Fibroblast of peridontal ligament (primary cell): ENCODE data around the gene MEIS1.
"Not testable (repeated sequence)": the region's sequence is repeated elsewhere in the genome, so short reads cannot be mapped to it uniquely, and the experiment has no call there.

Experiments
- DNase-seq: peaks from one replicate; pipeline ENCODE4 v3.0.0-alpha.2; 2010; ENCODE audit errors: extremely low read depth

The MEIS1 gene

DNA sequence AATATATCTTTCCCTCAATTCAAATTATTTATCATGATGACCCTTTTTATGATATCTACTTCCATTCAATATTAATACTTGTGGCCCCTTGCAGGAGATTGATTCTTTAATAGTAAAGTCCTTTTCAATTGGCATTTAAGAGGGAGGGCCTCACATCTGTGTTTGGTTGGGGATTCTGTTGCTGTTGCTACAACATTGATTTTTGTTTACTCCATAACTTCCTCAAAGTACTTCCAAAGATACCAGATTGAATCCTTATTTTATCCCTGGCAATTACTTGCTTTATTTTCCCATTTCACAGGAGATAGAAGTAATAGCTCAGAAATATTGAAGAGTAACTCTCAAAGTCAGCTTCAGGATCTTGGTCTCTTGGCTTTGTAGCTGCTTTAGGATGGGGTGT lies 32.8 kb downstream of the MEIS1 start:
- DNase-seq = no peak

DNA sequence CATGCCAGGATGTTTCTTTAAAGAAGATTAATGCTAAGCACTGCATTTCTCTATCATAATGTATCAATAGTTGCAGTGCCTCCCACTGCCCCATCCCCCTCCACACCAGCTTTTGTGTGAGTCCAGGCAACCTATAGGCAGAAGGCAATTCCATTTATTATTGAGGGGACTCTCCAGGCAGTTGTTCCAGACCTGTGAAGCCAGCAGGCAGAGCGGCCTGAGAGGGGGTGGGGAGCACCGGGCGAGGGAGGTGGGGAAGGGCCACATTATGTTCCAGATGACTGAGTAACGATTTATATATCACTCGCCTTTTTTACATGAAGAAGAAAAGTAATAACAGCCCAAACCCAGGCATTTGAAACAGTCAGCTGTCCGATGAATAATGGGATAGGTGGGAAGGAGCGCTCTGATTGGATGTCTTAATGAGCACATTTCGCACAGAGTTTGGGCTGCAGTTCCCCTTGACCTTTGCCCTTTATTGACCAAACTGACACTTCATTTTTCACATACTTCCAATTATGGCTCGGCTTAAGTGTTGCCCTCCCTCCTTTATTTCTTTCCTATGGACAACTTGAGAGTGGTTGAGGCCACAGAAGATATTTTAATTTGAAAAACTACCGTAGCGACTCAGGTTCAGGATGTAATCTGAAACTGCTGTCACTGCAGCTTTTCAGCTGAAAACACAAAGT lies 34.4 kb downstream of the MEIS1 start:
- no peak for DNase-seq

DNA sequence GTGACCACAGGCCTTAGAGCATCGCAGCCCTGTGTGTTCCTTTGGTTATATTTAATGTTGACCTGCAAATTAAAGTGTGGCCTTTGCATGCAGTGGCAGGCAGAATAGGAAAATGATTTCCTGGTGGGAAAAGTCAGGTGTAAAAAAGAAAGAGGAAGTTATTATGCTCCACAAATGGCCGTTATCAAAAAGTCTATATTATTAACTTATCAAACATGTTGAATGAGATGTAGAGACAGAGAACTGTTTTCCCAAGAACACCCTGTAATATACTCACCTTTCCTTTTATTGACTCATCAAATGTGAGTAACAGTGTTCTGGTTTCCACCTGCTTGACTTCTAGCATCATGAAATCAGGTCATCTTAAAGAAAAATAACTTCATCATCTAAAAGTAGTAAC lies 35.3 kb downstream of the MEIS1 start:
- DNase-seq = no peak

DNA sequence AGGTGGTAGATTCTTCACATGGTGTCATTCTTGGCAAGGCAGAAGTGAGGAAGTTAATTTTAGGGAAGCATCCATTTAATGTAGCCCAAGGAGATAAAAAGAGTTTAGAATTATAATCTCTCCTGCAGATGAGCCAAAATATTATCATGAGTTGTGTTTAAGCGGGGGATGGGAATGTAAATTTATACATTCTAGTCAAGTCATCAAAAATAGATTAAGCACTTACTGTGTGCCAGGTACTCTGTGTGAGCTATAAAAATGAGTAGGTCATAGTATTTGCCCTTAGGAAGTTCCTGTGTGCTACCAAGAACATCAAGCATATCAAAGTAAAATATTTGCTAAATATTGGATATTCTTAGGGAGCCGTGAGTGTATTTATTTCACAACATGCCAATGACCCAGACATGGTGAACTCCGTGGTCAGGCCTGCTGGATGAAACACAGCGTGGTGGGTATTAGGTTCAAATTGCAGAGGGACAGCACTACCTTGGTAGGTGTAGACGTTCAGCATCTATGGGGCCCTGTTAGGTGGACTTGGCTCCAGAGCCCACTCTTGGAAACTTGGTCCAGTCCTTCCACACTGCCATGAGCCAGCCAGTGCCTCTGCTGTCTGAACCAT lies 37.4 kb downstream of the MEIS1 start:
- DNase-seq = no peak

DNA sequence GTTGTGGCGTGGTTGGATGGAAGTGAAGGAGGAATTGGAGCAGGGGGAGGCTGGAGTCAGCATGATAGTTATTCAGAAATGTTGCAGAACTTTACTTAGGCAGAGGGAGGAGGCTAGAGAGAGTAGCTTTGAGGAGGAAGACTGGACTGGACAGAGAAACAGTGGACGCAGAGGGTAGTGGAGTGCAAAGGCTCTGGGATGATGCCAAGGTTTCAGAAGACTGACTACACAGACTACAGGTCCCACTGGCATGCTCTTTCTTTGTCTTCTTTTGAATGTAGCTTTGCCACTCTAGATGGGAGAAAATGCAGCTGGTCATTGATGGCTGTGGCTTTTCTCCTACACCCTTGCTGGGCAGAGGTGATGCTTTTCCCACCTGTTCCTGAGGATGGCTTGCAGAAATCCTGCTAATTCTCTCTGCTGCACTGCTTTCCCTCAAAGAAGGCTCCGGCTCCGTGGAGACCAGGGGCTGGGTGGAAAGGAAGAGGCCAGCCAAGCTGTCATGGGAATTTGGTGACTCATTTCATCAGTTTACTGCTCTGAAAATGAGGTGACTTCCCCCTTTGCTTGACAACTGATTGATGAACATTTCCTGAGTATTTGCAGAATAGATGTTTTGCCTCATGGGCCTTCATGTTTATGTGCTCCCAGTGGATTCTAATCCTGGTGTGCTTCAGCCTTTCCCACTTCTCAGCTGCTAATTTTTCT lies 42.4 kb downstream of the MEIS1 start:
- DNase-seq = no peak

DNA sequence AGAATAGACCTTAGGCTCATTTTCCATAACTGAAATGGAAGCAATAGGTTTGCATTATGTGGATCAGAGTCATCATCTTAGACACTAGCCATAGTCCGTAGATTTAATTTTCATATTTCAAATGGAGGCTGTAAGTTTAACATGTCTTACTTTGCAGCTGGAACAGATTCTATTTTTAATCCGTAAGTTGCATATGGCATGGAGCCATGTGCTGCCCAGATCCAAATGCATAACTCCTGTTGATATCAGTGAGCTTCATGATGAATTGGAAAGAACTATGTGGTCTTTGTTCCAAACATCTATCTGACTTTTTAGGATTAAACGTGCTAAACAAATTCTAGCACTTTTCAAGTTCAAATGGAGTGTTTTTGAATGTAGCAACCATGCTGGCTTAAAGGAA lies 43.4 kb downstream of the MEIS1 start:
- DNase-seq = no peak

DNA sequence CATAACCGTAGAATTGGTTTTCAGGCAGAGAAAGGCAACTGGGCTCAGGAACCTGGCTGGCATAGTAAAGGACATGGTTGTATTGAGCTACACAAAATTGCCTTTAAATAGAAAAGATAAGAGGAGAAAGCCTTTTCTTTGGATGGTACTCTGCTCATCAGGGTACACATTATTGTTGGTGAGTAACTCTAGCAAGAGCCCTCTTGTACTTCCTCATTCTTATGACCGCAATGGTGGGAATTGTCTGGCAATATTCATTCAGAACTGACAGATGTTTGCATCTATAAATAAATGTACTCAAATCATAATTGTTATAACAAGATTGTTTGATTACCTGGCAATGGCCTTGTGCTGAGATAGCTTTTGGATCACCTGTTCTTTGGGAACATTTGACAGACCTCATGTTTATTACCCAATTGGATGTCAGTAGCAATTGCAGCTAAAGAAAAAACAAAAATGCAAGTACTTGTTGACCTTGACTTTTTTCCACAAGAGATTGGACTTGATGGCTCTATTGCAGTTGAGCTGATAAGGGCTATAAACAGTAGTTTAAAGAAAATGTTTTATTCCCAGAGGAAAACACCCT lies 43.9 kb downstream of the MEIS1 start:
- no peak for DNase-seq

DNA sequence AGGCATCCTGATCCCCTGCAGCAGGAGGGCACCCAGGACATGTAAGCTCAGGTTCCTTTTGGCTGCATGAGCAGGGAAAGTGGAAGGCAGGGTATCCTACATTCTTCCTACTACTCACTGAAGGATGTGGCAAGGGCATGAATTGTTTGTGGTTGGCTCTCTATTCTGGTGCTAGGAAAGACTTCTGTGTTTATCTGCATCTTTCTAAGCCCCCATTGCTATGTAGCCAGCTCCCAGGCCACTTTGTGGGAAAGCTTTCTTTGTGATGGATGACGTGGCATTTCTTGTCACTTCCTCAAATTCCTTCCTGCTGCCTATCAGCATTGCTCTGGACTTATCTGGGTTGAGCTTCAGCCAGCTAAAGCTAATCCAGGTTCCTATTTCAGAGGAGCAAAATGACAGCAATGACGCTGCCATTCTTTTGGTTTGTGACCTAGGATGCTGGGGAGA lies 46.2 kb downstream of the MEIS1 start:
- DNase-seq = no peak

DNA sequence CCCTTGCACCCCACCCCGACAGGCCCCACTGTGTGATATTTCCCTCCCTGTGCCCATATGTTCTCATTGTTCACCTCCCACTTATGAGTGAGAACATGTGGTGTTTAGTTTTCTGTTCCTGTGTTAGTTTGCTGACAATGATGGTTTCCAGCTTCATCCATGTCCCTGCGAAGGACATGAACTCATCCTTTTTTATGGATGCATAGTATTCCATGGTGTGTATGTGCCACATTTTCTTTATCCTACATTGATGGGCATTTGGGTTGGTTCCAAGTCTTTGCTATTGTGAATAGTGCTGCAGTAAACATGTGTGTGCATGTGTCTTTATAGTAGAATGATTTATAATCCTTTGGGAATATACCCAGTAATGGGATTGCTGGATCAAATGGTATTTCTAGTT lies 50.3 kb downstream of the MEIS1 start:
- DNase-seq = not testable (repeated sequence)

DNA sequence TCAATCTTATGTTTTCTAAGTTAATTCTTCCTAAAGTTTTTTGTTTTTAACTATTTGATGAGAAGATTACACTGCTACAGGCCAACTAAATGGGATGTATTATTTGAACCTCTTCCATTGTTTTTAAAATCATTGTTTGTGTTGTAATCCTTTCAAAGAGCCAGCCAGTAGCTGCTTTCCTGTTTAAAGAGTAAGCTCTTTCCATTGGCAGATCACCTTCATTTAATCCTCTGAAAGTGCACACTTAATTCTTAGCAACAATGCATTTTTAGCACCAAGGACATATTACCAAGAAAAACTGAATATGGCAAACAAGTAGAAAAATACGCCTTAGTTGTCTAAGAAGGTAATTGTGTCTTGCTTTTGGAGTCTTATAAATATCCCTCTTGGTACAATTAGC lies 54.0 kb downstream of the MEIS1 start:
- no peak for DNase-seq

DNA sequence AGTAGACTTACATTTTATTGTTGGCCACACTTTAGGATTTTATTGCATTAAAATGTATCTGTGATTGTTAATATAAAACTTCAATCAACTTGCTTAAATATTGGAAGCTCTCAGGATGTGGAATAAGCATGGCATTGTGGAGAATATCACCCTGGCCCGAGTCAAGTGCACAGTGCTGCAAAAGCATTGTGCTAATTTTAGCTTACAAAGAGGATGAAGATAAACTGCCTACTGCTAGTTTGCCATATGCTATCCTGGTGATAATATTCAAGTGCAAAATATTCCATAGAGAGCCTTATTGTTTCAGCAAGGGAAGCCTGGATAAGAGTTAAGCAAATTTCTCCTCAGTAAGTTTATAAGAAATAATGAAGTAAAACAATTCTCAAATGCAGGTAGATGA lies 54.5 kb downstream of the MEIS1 start:
- DNase-seq = no peak

DNA sequence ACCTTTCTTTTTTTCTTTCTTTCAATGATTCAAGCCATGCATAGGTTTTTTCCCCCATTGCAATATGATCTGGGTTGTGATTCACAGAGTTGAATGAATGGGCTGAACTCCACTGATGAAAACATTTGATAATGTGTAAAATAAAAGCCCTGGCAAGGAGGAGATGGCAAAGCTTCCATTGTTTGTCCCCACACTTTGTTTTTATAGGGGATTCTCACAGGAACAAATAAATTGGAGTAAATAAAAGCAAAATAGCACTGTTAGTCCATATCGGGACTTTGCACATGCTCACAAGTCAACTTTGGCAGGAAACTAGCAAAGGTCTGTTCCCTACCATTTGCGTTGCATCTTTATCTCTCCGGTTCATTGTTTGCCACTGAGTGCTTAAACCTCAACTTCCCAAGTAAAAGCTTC lies 55.7 kb downstream of the MEIS1 start:
- no peak for DNase-seq

DNA sequence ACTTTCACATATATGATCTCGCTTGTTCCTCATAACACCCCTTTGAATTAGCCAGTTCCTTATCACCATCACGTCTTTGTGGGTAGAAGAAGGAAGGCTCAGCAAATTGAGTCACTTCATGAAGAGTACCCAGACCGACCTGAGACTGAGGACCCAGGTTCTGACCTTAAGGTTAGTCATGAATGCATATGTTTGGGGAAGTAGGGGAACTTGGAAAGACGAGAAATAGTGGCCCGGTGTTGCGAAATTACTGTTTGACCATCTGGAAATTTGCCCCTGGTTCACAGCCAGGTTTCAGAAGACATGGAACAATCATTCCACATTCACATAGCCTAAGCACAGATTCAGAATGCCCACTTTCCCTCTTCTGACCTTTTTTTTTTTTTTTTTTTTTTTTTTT lies 59.8 kb downstream of the MEIS1 start:
- DNase-seq = no peak

DNA sequence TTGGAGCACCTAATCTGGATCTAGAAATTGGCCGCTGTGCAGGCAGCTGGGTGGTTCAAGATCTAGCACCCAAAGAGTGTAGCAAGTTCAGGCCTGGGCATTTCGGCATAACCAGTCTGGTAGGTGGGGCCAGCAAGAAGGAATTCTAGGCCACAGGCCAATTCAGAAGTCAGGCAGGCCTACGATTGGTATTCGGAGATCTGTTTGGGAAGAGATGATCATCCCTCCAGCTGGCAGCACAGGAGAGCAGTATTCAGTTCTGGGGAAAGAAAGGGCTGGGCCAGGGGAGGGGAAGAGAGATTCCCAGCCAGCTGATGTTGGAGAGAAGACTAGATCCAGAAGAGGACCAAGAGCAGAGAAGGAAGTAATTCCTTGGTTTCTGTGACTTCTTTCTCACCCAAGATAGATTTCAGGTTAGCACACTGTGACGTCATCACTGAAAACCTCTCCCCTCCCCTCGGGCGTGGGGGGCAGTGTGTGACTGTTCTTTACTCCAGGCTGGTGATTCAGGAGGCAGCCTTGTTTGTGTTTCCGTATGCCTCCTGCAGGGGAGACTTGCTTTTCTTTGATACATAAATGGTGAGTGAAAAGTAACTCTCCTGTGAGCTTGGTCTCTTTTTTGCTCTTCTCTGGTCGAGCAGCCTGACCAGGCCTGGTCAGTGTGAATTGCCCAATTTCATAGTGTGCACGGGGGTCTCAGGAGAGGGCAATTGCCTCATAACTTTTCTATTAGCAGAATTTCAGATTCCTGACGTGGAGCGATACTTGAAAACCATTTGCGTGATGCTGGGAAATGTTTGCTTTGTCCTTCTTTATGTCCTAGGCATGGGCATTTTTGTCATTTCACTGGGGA lies 61.1 kb downstream of the MEIS1 start:
- DNase-seq = no peak

DNA sequence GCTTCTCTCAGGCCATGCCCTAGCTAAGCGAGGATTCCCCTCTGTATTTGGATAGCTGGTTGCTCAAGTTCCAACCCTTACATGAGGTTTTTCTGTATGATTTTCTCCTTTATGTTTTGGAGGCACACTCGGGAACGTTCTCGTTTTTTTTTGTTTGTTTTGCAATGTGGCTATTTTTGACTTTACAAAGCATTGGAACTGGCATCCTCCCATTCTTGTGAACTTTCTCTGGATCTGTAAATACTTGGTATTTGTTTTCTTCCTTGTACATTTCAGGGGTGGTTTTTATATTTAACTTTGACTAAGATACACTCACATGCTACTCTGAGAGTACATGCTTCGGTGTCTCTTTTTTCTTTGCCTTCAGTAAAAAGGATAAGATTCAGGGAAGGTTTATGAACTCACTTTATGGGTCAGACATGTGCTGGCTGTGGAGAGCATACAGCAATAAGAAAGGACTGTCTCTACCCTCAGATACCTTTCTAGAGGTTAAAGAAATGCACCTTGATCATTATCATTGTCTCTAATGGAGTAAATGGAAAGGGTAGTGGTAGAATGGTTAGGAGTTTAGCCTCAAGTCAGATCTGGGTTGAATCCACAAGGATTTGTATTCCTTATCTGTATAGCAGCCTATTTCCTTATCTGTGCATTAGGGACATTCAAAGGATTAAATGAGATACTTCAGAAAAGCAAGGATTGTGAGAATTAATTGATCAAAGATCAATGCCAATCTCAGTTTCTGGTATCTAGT lies 61.9 kb downstream of the MEIS1 start:
- no peak for DNase-seq

DNA sequence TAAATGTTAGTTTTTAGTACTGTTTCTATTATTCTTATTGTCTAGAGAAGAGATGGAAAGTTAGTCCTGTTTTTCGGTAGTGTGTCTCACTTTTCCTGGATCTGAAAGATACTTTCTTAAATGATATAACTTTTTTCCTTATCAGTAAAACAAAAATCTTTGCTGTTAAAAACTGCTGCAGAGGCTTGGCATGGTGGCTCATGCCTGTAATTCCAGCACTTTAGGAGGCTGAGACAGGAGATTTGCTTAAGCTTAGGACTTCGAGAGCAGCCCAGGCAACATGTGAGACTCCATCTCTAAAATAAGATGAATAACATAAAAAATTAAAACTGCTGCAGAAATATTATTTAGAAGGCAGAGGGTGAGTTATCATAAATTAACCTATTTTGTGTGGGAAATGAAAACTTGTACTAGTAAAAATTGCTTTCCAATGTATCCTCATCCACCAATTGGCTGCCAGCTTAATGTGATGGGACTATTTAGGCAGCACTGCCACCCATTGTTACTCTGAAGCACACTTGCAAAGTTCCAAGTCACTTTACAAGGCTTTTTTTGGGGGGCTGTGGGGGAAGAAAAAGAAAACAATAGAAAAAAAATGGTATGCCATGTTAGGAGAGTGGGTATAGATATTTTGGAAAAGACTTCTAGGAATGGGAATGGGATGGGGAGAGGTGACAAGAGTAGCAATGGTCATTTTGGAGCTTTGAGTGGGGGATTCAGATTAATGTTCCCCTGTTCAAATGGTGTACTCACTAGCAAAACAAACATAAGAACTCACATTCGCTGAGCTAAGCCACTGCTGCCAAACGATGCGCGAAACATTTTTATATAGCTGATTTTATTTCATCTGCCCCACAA lies 62.7 kb downstream of the MEIS1 start:
- DNase-seq = no peak

DNA sequence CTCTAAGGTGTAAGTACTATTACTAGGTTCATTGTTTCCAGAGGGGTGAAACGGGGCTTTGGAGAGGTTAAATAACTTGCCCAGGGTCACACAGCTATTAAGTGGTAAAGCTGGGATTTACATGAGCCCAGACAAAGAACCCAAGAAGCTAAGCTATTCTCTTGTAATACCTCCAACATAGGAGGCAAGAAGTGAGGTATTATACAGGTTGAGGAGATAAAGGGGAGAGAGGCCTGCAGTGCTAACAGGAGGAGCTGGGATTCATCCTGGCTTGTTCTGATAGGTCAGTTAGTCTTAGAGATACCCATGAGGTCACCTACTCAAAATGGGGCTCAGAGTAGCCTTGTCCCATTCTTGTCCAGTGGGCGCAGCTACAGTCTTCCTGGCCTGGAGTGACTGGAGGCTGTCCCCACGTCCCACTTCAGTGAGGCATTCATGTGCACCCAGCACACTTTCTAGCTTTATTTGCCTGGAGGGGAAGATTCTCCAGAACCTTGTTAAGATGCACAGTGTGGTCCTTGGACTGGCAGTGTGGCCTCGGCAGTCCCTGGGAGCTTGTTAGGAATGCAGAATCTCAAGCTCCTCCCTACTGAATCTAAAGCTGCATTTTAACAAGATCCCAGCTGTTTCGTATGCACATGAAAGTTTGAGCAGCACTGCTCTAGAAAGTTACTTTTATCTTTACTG lies 63.5 kb downstream of the MEIS1 start:
- no peak for DNase-seq

DNA sequence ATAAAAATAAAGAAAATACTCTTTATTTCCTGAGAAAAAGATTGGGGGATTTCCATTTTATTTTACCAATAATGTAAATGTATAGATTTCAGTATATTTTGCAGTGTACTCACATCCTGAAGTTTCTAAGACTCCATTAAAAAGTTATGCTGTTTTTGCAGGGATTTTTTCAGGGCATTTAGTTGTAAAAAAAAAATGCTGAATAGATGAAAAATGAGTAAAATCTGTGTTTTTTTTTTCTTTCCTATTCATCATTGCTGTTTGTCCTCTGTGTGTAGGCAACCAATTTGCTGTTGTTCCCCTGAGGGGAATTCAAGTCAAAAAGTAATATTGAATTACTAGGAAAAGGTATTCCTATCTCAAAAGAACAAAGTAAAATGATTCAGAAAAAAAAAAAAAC lies 66.3 kb downstream of the MEIS1 start:
- no peak for DNase-seq

DNA sequence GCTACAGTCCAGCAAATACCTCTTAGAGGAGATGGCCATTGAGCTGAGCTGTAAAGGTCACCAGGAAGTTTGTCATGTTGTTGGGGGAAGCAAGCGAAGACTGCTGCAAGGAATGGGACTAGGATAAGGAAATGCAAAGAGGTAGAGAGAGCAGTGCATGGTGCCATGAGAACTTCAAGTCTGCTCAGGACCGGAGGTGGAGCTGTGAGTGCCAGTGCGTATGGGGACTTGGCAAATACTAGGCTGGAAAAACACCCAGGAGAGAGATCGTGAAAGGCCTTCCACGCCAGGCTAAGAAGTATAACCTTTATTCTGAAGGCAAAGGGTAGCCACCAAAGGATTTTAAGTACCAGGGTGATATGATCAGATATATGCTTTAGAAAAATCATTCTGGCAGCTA lies 71.3 kb downstream of the MEIS1 start:
- no peak for DNase-seq
